ENCODE data around the gene SCEL.

DNA sequence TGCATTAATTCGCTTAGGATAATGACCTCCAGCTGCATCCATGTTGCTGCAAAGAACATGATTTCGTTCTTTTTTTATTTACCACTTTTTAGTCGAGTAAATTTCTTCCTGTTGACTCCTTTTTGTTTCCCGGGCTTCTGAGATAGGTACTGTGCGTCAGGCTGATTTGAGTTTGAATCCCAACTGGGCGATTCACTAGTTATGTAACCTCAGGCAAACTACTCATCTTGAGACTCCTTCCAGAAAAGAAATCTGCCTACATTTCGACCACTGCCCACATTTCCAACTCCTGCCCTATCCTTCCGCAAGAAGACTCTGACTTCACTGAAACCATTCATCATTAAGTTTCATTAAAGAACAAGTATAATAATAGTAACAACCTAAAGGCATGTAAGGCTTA lies 8.2 kb downstream of the SCEL start:
- TF ChIP-seq, protein P1, sequence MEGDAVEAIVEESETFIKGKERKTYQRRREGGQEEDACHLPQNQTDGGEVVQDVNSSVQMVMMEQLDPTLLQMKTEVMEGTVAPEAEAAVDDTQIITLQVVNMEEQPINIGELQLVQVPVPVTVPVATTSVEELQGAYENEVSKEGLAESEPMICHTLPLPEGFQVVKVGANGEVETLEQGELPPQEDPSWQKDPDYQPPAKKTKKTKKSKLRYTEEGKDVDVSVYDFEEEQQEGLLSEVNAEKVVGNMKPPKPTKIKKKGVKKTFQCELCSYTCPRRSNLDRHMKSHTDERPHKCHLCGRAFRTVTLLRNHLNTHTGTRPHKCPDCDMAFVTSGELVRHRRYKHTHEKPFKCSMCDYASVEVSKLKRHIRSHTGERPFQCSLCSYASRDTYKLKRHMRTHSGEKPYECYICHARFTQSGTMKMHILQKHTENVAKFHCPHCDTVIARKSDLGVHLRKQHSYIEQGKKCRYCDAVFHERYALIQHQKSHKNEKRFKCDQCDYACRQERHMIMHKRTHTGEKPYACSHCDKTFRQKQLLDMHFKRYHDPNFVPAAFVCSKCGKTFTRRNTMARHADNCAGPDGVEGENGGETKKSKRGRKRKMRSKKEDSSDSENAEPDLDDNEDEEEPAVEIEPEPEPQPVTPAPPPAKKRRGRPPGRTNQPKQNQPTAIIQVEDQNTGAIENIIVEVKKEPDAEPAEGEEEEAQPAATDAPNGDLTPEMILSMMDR (IDR thresholded peaks at IDR 0.05) = no peak
- TF ChIP-seq POLR2AphosphoS5 (IDR thresholded peaks at IDR 0.05; ENCODE audit: insufficient read depth in 1 of 2, low read depth in 1 of 2) = no peak
- no peak for TF ChIP-seq POLR2A (IDR thresholded peaks at IDR 0.05)
